Caco-2 (cell line): ENCODE measurements around the gene MYO1F. TPM values are rescaled to one million over a fixed set of nuclear protein-coding genes. Genes with fewer than 3 reads are reported as not detected.

Experiments used
- BruUV-seq: library from RNA; stranded (reverse); fragments of 400-500 nt; replicated peaks from 2 replicates; lab custom pipeline; 2021; lab: Mats Ljungman, UMichigan
- CTCF ChIA-PET: fragments of 300-600 bp; sonication (Branson Sonifier 250); formaldehyde crosslinking; loops from one replicate; lab custom pipeline; 2022; ENCODE audit warnings: antibody characterized with exemption; lab: Charles Lee
- POLR2A ChIA-PET: fragments of 300-600 bp; sonication (Branson Sonifier 250); formaldehyde crosslinking; loops from one replicate; lab custom pipeline; 2022; ENCODE audit warnings: antibody characterized with exemption; lab: Charles Lee
- DNase-seq, 2 experiments: peaks; one replicate each; pipeline versions ENCODE4 v3.0.0 to v3.0.0-alpha.2; 2020 to 2022
- H3K27me3 ChIP-seq: replicated peaks from 2 replicates; pipeline ENCODE4 v1.6.0; 2011; ENCODE audit warnings: low read length; ENCODE audit not compliant: control insufficient read depth, insufficient read depth
- H3K36me3 ChIP-seq: 2 replicates; pipeline ENCODE4 v1.5.1; 2011; ENCODE audit warnings: low read length; ENCODE audit not compliant: control insufficient read depth, insufficient read depth
- H3K4me1 ChIP-seq: fragments of 250-450 bp; sonication (Bioruptor Pico); 2 replicates; pipeline ENCODE4 v1.5.1; 2020; ENCODE audit warnings: mild to moderate bottlenecking
- H3K4me3 ChIP-seq: 2 replicates; pipeline ENCODE4 v1.5.1; 2011; ENCODE audit warnings: low read depth, mild to moderate bottlenecking, control low read depth, low read length
- H3K9me3 ChIP-seq: fragments of 250-450 bp; sonication (Bioruptor Pico); 2 replicates; pipeline ENCODE4 v1.5.1; 2020; ENCODE audit warnings: mild to moderate bottlenecking, moderate library complexity
- H3K27ac Mint-ChIP-seq: one replicate; pipeline ENCODE4 v1.8.0; 2022; ENCODE audit warnings: mixed read lengths; ENCODE audit not compliant: unreplicated experiment
- H3K27me3 Mint-ChIP-seq: one replicate; pipeline ENCODE4 v1.8.0; 2022; ENCODE audit warnings: mixed read lengths; ENCODE audit not compliant: insufficient read depth, unreplicated experiment
- H3K36me3 Mint-ChIP-seq: one replicate; pipeline ENCODE4 v1.8.0; 2022; ENCODE audit warnings: mild to moderate bottlenecking, mixed read lengths; ENCODE audit not compliant: insufficient read depth, unreplicated experiment
- H3K4me1 Mint-ChIP-seq: one replicate; pipeline ENCODE4 v1.8.0; 2022; ENCODE audit warnings: low read depth, mixed read lengths; ENCODE audit not compliant: unreplicated experiment
- H3K4me3 Mint-ChIP-seq: one replicate; pipeline ENCODE4 v1.8.0; 2022; ENCODE audit warnings: mild to moderate bottlenecking, moderate library complexity, mixed read lengths; ENCODE audit not compliant: unreplicated experiment
- H3K9me3 Mint-ChIP-seq: one replicate; pipeline ENCODE4 v1.8.0; 2022; ENCODE audit warnings: mixed read lengths; ENCODE audit not compliant: unreplicated experiment
- CTCF ChIP-seq, 2 experiments: fragments of 200-600 bp in 1 of 2; IDR thresholded peaks; 1 replicate in 1 of 2; 2 replicates in 1 of 2; pipeline versions ENCODE4 v1.5.1 to v1.8.0; 2011 to 2022; ENCODE audit warnings: antibody characterized with exemption in 1 of 2, control low read depth in 1 of 2, inconsistent platforms in 1 of 2, low read depth in 1 of 2, low read length in 1 of 2, mild to moderate bottlenecking in 1 of 2, moderate library complexity in 1 of 2; ENCODE audit not compliant: insufficient read depth in 1 of 2, severe bottlenecking in 1 of 2, unreplicated experiment in 1 of 2
- intact Hi-C: fragments of 100-400 bp; cut with micrococcal nuclease; formaldehyde crosslinking; loops from one replicate; pipeline ENCODE4 v1.10.0; 2022; ENCODE audit not compliant: unreplicated experiment
- total RNA-seq: library from RNA; stranded (reverse); gene quantifications from 2 replicates; pipeline ENCODE4 v1.2.3, GENCODE V29; 2022

The MYO1F gene
- total RNA-seq, 1 experiment from 2014 or later, result 0.25 TPM

- intact Hi-C loops, result no loop called here
- no peak for DNase-seq
- CTCF ChIA-PET, result no interaction called here
- H3K9me3 Mint-ChIP-seq, result no peaks in the 10 kb centered on the region
- no peak overlapping the region for H3K27ac Mint-ChIP-seq
- POLR2A ChIA-PET, result no interaction called here
- H3K4me3 Mint-ChIP-seq, result no peak overlapping the region
- BruUV-seq, result no TSS peak
- Histone ChIP-seq H3K27me3 (no peaks in the 10 kb centered on the region), H3K9me3 (no peaks in the 10 kb centered on the region), H3K36me3 (no peaks in the 10 kb centered on the region), H3K4me1 (0 out of 2 replicates have a peak, but pooled peaks cover 3% of the 10 kb centered on the region), H3K4me3 (no peak overlapping the region)
- no peak for TF ChIP-seq CTCF (IDR thresholded peaks at IDR 0.05; ENCODE audit: insufficient read depth in 1 of 2, low read depth in 1 of 2, low read length in 1 of 2, severe bottlenecking in 1 of 2, unreplicated experiment in 1 of 2)
- H3K36me3 Mint-ChIP-seq, result peaks cover 23% of the 10 kb centered on the region
- H3K27me3 Mint-ChIP-seq, result no peaks in the 10 kb centered on the region
- H3K4me1 Mint-ChIP-seq, result no peaks in the 10 kb centered on the region
Observed at GRCh38 chr19:8501981-8502380, 75.3 kb downstream of the MYO1F start.

DNA sequence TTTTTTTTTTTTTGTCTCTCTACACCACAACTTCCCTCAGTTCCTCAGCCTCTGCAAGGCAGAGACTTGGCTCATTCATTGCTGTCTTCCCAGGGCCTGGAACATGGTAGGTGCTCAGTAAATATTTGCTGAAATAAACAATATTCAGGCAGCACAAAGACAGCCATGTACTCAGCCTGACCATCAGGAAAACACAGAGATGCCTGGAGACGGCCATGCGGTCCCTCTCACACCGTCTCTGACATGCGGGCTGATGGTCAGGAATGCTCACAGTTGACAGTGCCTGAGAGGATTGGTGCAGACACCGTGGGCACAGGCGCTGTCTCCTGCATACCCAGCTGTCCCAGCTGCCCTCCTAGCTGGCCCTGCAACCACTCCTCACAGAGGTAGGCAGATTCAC, 75.7 kb downstream of the MYO1F start:
- DNase-seq, result no peak
- peaks cover 22% of the 10 kb centered on the region for H3K36me3 Mint-ChIP-seq
- H3K4me1 ChIP-seq, result 0 out of 2 replicates have a peak, but pooled peaks cover 3% of the 10 kb centered on the region
- no peaks in the 10 kb centered on the region for H3K36me3 ChIP-seq
- TF ChIP-seq CTCF (IDR thresholded peaks at IDR 0.05; ENCODE audit: insufficient read depth in 1 of 2, low read depth in 1 of 2, low read length in 1 of 2, severe bottlenecking in 1 of 2, unreplicated experiment in 1 of 2), result no peak
- no peak overlapping the region for H3K4me3 ChIP-seq
- H3K4me3 Mint-ChIP-seq, result no peak overlapping the region
- ChIA-PET CTCF (no interaction called here), POLR2A (no interaction called here)
- H3K27ac Mint-ChIP-seq, result no peak overlapping the region
- H3K27me3 Mint-ChIP-seq, result no peaks in the 10 kb centered on the region
- no TSS peak for BruUV-seq
- H3K27me3 ChIP-seq, result no peaks in the 10 kb centered on the region
- no peaks in the 10 kb centered on the region for H3K9me3 Mint-ChIP-seq
- intact Hi-C loops, result no loop called here
- no peaks in the 10 kb centered on the region for H3K9me3 ChIP-seq
- no peaks in the 10 kb centered on the region for H3K4me1 Mint-ChIP-seq

GRCh38 chr19:8500158-8500557, 77.1 kb downstream of the MYO1F start:
- Mint-ChIP-seq H3K36me3 (peaks cover 8% of the 10 kb centered on the region), H3K27ac (no peak overlapping the region), H3K4me1 (no peaks in the 10 kb centered on the region), H3K27me3 (no peaks in the 10 kb centered on the region), H3K9me3 (no peaks in the 10 kb centered on the region), H3K4me3 (no peak overlapping the region)
- no peaks in the 10 kb centered on the region for H3K9me3 ChIP-seq
- no peak for DNase-seq
- no peak overlapping the region for H3K4me3 ChIP-seq
- CTCF ChIA-PET, result no interaction called here
- BruUV-seq, result no TSS peak
- POLR2A ChIA-PET, result no interaction called here
- H3K4me1 ChIP-seq, result 0 out of 2 replicates have a peak, but pooled peaks cover 2% of the 10 kb centered on the region
- no peak for TF ChIP-seq CTCF (IDR thresholded peaks at IDR 0.05; ENCODE audit: insufficient read depth in 1 of 2, low read depth in 1 of 2, low read length in 1 of 2, severe bottlenecking in 1 of 2, unreplicated experiment in 1 of 2)
- intact Hi-C loops, result no loop called here
- H3K27me3 ChIP-seq, result no peaks in the 10 kb centered on the region
- H3K36me3 ChIP-seq, result no peaks in the 10 kb centered on the region
